GM12891 (cell line): Measurements from ENCODE around the gene SCYL3.

Experiments used
- DNase-seq: peaks from one replicate; pipeline ENCODE4 v3.0.0; 2011; ENCODE audit warnings: low spot score; ENCODE audit not compliant: insufficient read length
- FAIRE-seq: peaks from 2 replicates; lab custom pipeline; 2011; peaks lifted over from hg19 to GRCh38; lab: Jason Lieb, UNC
- PAX5 ChIP-seq: IDR thresholded peaks from 2 replicates; pipeline ENCODE4 v1.6.1; 2011; ENCODE audit warnings: low read length, moderate library complexity, mild to moderate bottlenecking; ENCODE audit not compliant: insufficient read depth, severe bottlenecking
- POLR2A ChIP-seq: IDR thresholded peaks from 2 replicates; pipeline ENCODE4 v1.6.1; 2011; ENCODE audit warnings: low read depth, low read length, control low read depth
- POLR2AphosphoS5 ChIP-seq: IDR thresholded peaks from 2 replicates; pipeline ENCODE4 v1.6.1; 2011; ENCODE audit warnings: low read depth, low read length, control low read depth
- POU2F2 ChIP-seq: IDR thresholded peaks from 2 replicates; pipeline ENCODE4 v1.6.1; 2011; ENCODE audit warnings: low read depth, mild to moderate bottlenecking, control low read depth, low read length, moderate library complexity
- SPI1 ChIP-seq: IDR thresholded peaks from 2 replicates; pipeline ENCODE4 v1.6.1; 2011; ENCODE audit warnings: low read depth, low read length, control low read depth
- TAF1 ChIP-seq: IDR thresholded peaks from 2 replicates; pipeline ENCODE4 v1.6.1; 2011; ENCODE audit warnings: low read depth, low read length, control low read depth

SCYL3 gene

DNA sequence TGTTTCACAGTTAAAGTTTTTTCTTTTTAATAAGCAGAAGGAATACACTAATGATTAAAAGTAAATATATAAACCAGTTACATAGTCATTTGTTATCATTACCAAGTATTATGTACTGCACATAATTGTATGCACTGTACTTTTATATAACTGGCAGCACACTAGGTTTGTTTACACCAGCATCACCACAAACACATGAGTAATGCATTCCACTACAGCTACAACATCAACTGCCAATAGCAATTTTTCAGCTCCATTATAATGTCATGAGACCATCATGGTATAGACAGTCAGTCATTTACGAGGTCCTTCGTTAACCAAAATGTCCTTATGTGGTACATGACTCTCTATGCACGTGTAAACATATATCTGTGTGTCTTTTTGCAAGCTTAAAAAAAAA, 35.2 kb downstream of the SCYL3 start:
- DNase-seq = no peak
- no peak for FAIRE-seq
- no peak for TF ChIP-seq POU2F2
- no peak for TF ChIP-seq POLR2A
- no peak for TF ChIP-seq POLR2AphosphoS5
- TF ChIP-seq PAX5 = no peak
- TF ChIP-seq SPI1 = no peak
- TF ChIP-seq TAF1 = no peak

DNA sequence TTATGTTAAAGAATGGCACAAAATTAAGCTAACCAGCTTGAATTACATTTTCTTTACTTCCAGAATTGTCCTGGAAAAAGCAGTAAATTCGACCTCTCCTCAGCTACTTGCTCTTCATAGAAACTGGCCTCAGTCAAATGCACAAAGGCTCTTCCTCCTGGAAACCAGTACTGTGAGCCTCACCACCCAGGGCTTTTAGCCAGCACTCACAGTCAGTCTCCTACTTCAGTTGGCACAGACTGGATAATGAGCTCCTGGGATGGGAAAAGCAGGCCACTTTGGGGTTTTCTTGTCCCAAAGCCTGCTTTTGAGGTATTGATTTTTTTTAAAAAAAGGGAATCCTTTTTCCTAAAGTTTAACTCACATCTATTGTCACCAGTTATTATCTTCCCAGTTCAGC, 40.4 kb downstream of the SCYL3 start:
- DNase-seq (no peak), FAIRE-seq (no peak)
- no peak for TF ChIP-seq SPI1
- no peak for TF ChIP-seq POU2F2

DNA sequence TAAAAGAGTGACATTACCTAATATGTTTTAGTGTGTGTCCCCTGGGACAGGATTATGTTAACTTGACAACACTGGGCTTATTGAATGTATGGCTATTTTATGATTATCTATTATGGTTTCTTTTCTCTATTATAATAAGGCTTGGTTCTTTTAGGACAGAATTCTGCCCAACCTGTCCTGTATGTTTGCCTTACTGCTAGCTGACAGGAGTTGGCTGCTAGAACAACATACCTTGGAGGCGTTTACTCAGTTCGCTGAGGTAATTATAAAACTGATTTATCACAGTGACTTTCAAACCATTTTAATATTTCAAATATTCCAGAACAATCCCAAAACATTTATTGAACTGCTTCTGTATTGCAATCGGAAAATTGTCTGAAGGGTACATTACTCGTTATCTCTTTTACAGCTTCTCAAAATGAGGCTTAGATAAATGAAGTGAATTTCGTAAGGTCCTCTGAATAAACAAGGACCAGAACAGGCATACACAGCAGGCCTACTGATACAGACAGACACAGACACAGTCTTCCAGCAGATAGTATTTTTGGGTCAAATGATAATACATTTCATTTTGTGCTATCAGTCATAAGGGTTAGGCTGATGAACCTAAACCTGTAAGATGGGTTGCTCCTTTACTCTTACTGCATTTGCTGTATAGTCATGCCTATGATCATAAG, 44.2 kb downstream of the SCYL3 start:
- FAIRE-seq (no peak), DNase-seq (no peak)
- TF ChIP-seq POU2F2 = no peak
- TF ChIP-seq SPI1 = no peak
- TF ChIP-seq POLR2A = no peak
- no peak for TF ChIP-seq PAX5
- no peak for TF ChIP-seq TAF1
- no peak for TF ChIP-seq POLR2AphosphoS5

- no peak for FAIRE-seq
- TF ChIP-seq TAF1 (no peak), POLR2AphosphoS5 (no peak), POU2F2 (no peak), PAX5 (no peak), POLR2A (no peak), SPI1 (no peak)
- no peak for DNase-seq
These were observed 45.2 kb downstream of the SCYL3 start for GRCh38 chr1:169848456-169848855.

GRCh38 chr1:169844941-169845608, 48.6 kb downstream of the SCYL3 start:
- FAIRE-seq = peak; percentile 5
- no peak for TF ChIP-seq POLR2A
- no peak for TF ChIP-seq TAF1
- TF ChIP-seq SPI1 = no peak
- TF ChIP-seq POU2F2 = no peak
- TF ChIP-seq PAX5 = no peak
- TF ChIP-seq POLR2AphosphoS5 = no peak
- DNase-seq = no peak

- DNase-seq (no peak), FAIRE-seq (no peak)
- TF ChIP-seq TAF1 = no peak
- no peak for TF ChIP-seq POU2F2
- no peak for TF ChIP-seq PAX5
- TF ChIP-seq POLR2AphosphoS5 = no peak
- TF ChIP-seq POLR2A = no peak
- no peak for TF ChIP-seq SPI1
These were observed 54.8 kb downstream of the SCYL3 start for GRCh38 chr1:169838942-169839341.

DNA sequence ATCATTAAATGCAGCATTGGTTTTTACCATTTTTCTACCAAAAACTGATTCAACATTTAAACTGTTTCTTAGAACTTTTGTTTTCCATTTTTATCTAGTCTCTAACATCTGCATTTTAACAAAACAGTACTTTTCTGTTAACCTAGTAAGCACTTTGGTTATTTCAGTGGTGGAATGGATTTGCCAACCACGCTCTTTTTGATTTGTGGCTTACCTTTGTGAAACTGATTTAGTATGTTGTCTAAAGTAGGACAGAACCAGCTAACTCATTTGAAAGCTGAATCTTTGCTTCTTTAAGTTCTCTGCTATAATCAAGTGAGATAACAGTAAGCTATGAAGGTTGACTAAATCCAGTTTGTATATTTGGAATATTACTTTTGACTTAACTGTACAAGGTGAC, 57.5 kb downstream of the SCYL3 start:
- FAIRE-seq (no peak), DNase-seq (no peak)
- TF ChIP-seq PAX5 (no peak), TAF1 (no peak), SPI1 (no peak), POU2F2 (no peak), POLR2AphosphoS5 (no peak), POLR2A (no peak)

GRCh38 chr1:169835647-169836046, 58.0 kb downstream of the SCYL3 start:
- TF ChIP-seq POU2F2 = no peak
- no peak for TF ChIP-seq PAX5
- TF ChIP-seq SPI1 = no peak
- no peak for TF ChIP-seq TAF1
- no peak for TF ChIP-seq POLR2A
- TF ChIP-seq POLR2AphosphoS5 = no peak
- FAIRE-seq = no peak
- DNase-seq = no peak

- no peak for FAIRE-seq
- TF ChIP-seq SPI1 = peak; percentile 75
- no peak for TF ChIP-seq POLR2AphosphoS5
These were observed 58.8 kb downstream of the SCYL3 start for GRCh38 chr1:169834869-169835268.

GRCh38 chr1:169833179-169833901, 60.4 kb downstream of the SCYL3 start:
- FAIRE-seq (no peak), DNase-seq (no peak)
- TF ChIP-seq SPI1 (no peak), TAF1 (no peak)

More at GRCh38 chr1:169834869-169835268, 58.8 kb downstream of the SCYL3 start:
- no peak for DNase-seq

- no peak for TF ChIP-seq POLR2A
- no peak for TF ChIP-seq TAF1
- no peak for TF ChIP-seq POLR2AphosphoS5
- no peak for TF ChIP-seq POU2F2
- no peak for TF ChIP-seq SPI1
- no peak for TF ChIP-seq PAX5
- FAIRE-seq = no peak
- no peak for DNase-seq
These were observed 64.0 kb downstream of the SCYL3 start for GRCh38 chr1:169829671-169830070.
